Breast epithelium (tissue), 4 donors: ENCODE data around the gene FRK. TPM values are rescaled to one million over a fixed set of nuclear protein-coding genes. Genes with fewer than 3 reads are reported as not detected.

Experiments used
- DNase-seq, 2 donors: peaks; one replicate each; pipeline ENCODE4 v3.0.0-alpha.2; 2019; ENCODE audit warnings: low spot score in 2 of 2
- H3K27ac ChIP-seq, 2 donors: fragments of 200-600 bp; sonication (generic) in 1 of 2; one replicate each; pipeline ENCODE4 v1.5.1; 2016 to 2019; ENCODE audit warnings: mild to moderate bottlenecking in 1 of 2
- H3K27me3 ChIP-seq, 2 donors: fragments of 200-600 bp; sonication (generic) in 1 of 2; one replicate each; pipeline versions ENCODE4 v1.5.1 to v1.6.0; 2017 to 2019; ENCODE audit warnings: control low read depth in 1 of 2, mild to moderate bottlenecking in 1 of 2
- H3K36me3 ChIP-seq: fragments of 200-600 bp; one replicate; pipeline ENCODE4 v1.5.1; 2019
- H3K4me1 ChIP-seq, 2 donors: fragments of 200-600 bp; sonication (generic); one replicate each; pipeline ENCODE4 v1.5.1; 2016 to 2019; ENCODE audit warnings: control low read depth in 1 of 2
- H3K4me3 ChIP-seq, 3 donors: fragments of 200-600 bp; sonication (generic); 1 replicate in 2 of 3; 2 replicates in 1 of 3; pipeline ENCODE4 v1.5.1; 2016 to 2019; ENCODE audit warnings: mild to moderate bottlenecking in 3 of 3, moderate library complexity in 2 of 3
- H3K9me3 ChIP-seq, 2 donors: fragments of 200-600 bp; sonication (generic) in 1 of 2; one replicate each; pipeline ENCODE4 v1.5.1; 2016 to 2019; ENCODE audit warnings: control low read depth in 1 of 2
- CTCF ChIP-seq, 3 donors: fragments of 450-650 bp; IDR thresholded peaks; one replicate each; pipeline ENCODE4 v1.5.1; 2016 to 2017; ENCODE audit warnings: antibody characterized with exemption in 3 of 3, mild to moderate bottlenecking in 3 of 3, moderate library complexity in 3 of 3
- POLR2A ChIP-seq: fragments of 450-650 bp; IDR thresholded peaks from one replicate; pipeline ENCODE4 v1.6.1; 2016; ENCODE audit warnings: antibody characterized with exemption, mild to moderate bottlenecking, moderate library complexity
- POLR2AphosphoS5 ChIP-seq, 3 donors: sonication (generic); formaldehyde crosslinking; IDR thresholded peaks; one replicate each; pipeline ENCODE4 v1.6.1; 2017; ENCODE audit warnings: antibody characterized with exemption in 3 of 3
- intact Hi-C: fragments of 100-400 bp; cut with DNase I; formaldehyde crosslinking; loops from one replicate; pipeline ENCODE4 v1.15.1; 2023; ENCODE audit warnings: low total_unique reads
- total RNA-seq, 3 donors: library from RNA; depleted of rRNA; stranded (reverse); fragments of >200 nt; gene quantifications; one replicate each; pipeline ENCODE4 v1.1.0, GENCODE V29; 2016

FRK gene
- total RNA-seq, 3 donors from 2014 or later = 0.64 to 10.5 (median 5.9) TPM

GRCh38 chr6:116074732-116075390 lies 14.2 kb upstream of the FRK start:
- intact Hi-C loops = no loop called here
- H3K4me3 ChIP-seq = no peak overlapping the region
- no peaks in the 10 kb centered on the region for H3K4me1 ChIP-seq
- TF ChIP-seq CTCF (IDR thresholded peaks at IDR 0.05) (no peak), POLR2A (no peak), POLR2AphosphoS5 (IDR thresholded peaks at IDR 0.05) (no peak)
- H3K27me3 ChIP-seq = no peaks in the 10 kb centered on the region
- H3K36me3 ChIP-seq = no peaks in the 10 kb centered on the region
- H3K27ac ChIP-seq = no peak overlapping the region
- H3K9me3 ChIP-seq = no peaks in the 10 kb centered on the region
- no peak for DNase-seq

- Histone ChIP-seq H3K4me1 (no peaks in the 10 kb centered on the region), H3K36me3 (no peaks in the 10 kb centered on the region), H3K27me3 (no peaks in the 10 kb centered on the region), H3K9me3 (no peaks in the 10 kb centered on the region), H3K4me3 (no peak overlapping the region), H3K27ac (no peak overlapping the region)
- TF ChIP-seq POLR2A = no peak
- TF ChIP-seq CTCF (IDR thresholded peaks at IDR 0.05) = no peak
- TF ChIP-seq POLR2AphosphoS5 (IDR thresholded peaks at IDR 0.05) = no peak
- DNase-seq = no peak
- intact Hi-C loops = no loop called here
These were observed 13.2 kb upstream of the FRK start for GRCh38 chr6:116073765-116074440.

GRCh38 chr6:116072368-116072767 lies 11.7 kb upstream of the FRK start:
- Histone ChIP-seq H3K4me1 (no peaks in the 10 kb centered on the region), H3K27me3 (no peaks in the 10 kb centered on the region), H3K27ac (no peak overlapping the region), H3K9me3 (no peaks in the 10 kb centered on the region), H3K4me3 (no peak overlapping the region), H3K36me3 (no peaks in the 10 kb centered on the region)
- TF ChIP-seq CTCF (IDR thresholded peaks at IDR 0.05) = no peak
- TF ChIP-seq POLR2A = no peak
- TF ChIP-seq POLR2AphosphoS5 (IDR thresholded peaks at IDR 0.05) = no peak
- DNase-seq = no peak
- intact Hi-C loops = no loop called here

- TF ChIP-seq POLR2A (no peak), CTCF (IDR thresholded peaks at IDR 0.05) (no peak), POLR2AphosphoS5 (IDR thresholded peaks at IDR 0.05) (no peak)
- Histone ChIP-seq H3K27ac (no peak overlapping the region), H3K27me3 (no peaks in the 10 kb centered on the region), H3K4me3 (no peak overlapping the region), H3K4me1 (no peaks in the 10 kb centered on the region), H3K36me3 (no peaks in the 10 kb centered on the region), H3K9me3 (no peaks in the 10 kb centered on the region)
- no peak for DNase-seq
- intact Hi-C loops = no loop called here
These were observed 10.1 kb upstream of the FRK start for GRCh38 chr6:116070616-116071389.

GRCh38 chr6:116070101-116070500 lies 9.4 kb upstream of the FRK start:
- Histone ChIP-seq H3K9me3 (no peaks in the 10 kb centered on the region), H3K4me3 (no peak overlapping the region), H3K27ac (no peak overlapping the region), H3K27me3 (no peaks in the 10 kb centered on the region), H3K4me1 (no peaks in the 10 kb centered on the region), H3K36me3 (no peaks in the 10 kb centered on the region)
- intact Hi-C loops = no loop called here
- TF ChIP-seq POLR2AphosphoS5 (IDR thresholded peaks at IDR 0.05) = no peak
- no peak for TF ChIP-seq CTCF (IDR thresholded peaks at IDR 0.05)
- TF ChIP-seq POLR2A = no peak
- no peak for DNase-seq
